CD14-positive monocyte (primary cell): Measurements from ENCODE around the gene CCNQ. TPM values are rescaled to one million over a fixed set of nuclear protein-coding genes. Genes with fewer than 3 reads are reported as not detected.

Experiments
- DNase-seq, 3 donors: peaks; one replicate each; pipeline ENCODE4 v3.0.0-alpha.2; 2011 to 2022
- H2AFZ ChIP-seq: 2 replicates; pipeline ENCODE4 v1.6.0; 2012; ENCODE audit warnings: mild to moderate bottlenecking, low read depth, low read length, inconsistent platforms; ENCODE audit not compliant: insufficient read depth, poor library complexity, severe bottlenecking
- H3K27ac ChIP-seq, 2 donors: 1 replicate in 1 of 2; 2 replicates in 1 of 2; pipeline ENCODE4 v1.5.1; 2012 to 2013; ENCODE audit warnings: low read length in 2 of 2, control low read depth in 1 of 2, inconsistent platforms in 1 of 2, low read depth in 1 of 2, mild to moderate bottlenecking in 1 of 2
- H3K27me3 ChIP-seq, 2 donors: one replicate each; pipeline versions ENCODE4 v1.6.0 to v1.6.1; 2011 to 2013; ENCODE audit warnings: low read length in 2 of 2; ENCODE audit not compliant: control insufficient read depth in 2 of 2, insufficient read depth in 2 of 2
- H3K36me3 ChIP-seq, 2 donors: replicated peaks in 1 of 2; 1 replicate in 1 of 2; 2 replicates in 1 of 2; pipeline versions ENCODE4 v1.5.1 to v1.6.1; 2012 to 2013; ENCODE audit warnings: low read length in 2 of 2, control low read depth in 1 of 2, inconsistent platforms in 1 of 2, mild to moderate bottlenecking in 1 of 2; ENCODE audit not compliant: insufficient read depth in 2 of 2, control insufficient read depth in 1 of 2
- H3K4me1 ChIP-seq, 2 donors: 1 replicate in 1 of 2; 2 replicates in 1 of 2; pipeline versions ENCODE4 v1.5.1 to v1.6.1; 2012 to 2013; ENCODE audit warnings: low read length in 2 of 2, control low read depth in 1 of 2, inconsistent platforms in 1 of 2, mild to moderate bottlenecking in 1 of 2, moderate library complexity in 1 of 2; ENCODE audit not compliant: insufficient read depth in 2 of 2, control insufficient read depth in 1 of 2
- H3K4me2 ChIP-seq: replicated peaks from 2 replicates; pipeline ENCODE3; 2012; ENCODE audit warnings: low read length, moderate library complexity, mild to moderate bottlenecking; ENCODE audit not compliant: poor library complexity, severe bottlenecking; ENCODE audit errors: extremely low read depth
- H3K4me3 ChIP-seq, 3 experiments: fragments of 200-600 bp in 1 of 3; sonication (generic) in 1 of 3; replicated peaks in 1 of 3; 1 replicate in 2 of 3; 2 replicates in 1 of 3; pipeline ENCODE4 v1.5.1; 2011 to 2013; ENCODE audit warnings: low read length in 3 of 3, mild to moderate bottlenecking in 3 of 3, control low read depth in 2 of 3, low read depth in 2 of 3, inconsistent platforms in 1 of 3, moderate library complexity in 1 of 3
- H3K79me2 ChIP-seq: 2 replicates; pipeline ENCODE4 v1.6.0; 2012; ENCODE audit warnings: mild to moderate bottlenecking, control low read depth, inconsistent platforms, low read length, moderate library complexity; ENCODE audit not compliant: insufficient read depth
- H3K9ac ChIP-seq: 2 replicates; pipeline ENCODE4 v1.6.0; 2017; ENCODE audit warnings: low read length, mild to moderate bottlenecking; ENCODE audit not compliant: insufficient read depth, poor library complexity, severe bottlenecking
- H3K9me3 ChIP-seq, 2 donors: replicated peaks in 1 of 2; 1 replicate in 1 of 2; 2 replicates in 1 of 2; pipeline versions ENCODE4 v1.5.1 to v1.6.1; 2012 to 2013; ENCODE audit warnings: low read length in 2 of 2, control low read depth in 1 of 2; ENCODE audit not compliant: control insufficient read depth in 1 of 2, insufficient read depth in 1 of 2
- H4K20me1 ChIP-seq: 2 replicates; pipeline ENCODE4 v1.6.0; 2012; ENCODE audit warnings: mild to moderate bottlenecking, low read length, control low read depth, moderate library complexity; ENCODE audit not compliant: insufficient read depth
- H3K27ac Mint-ChIP-seq, 7 donors: one replicate each; pipeline ENCODE4 v1.8.0; 2020; ENCODE audit warnings: mild to moderate bottlenecking in 7 of 7, mixed read lengths in 7 of 7, moderate library complexity in 6 of 7, inconsistent platforms in 2 of 7
- H3K27me3 Mint-ChIP-seq, 3 donors: one replicate each; pipeline ENCODE4 v1.8.0; 2021 to 2022; ENCODE audit warnings: low read depth in 3 of 3, mild to moderate bottlenecking in 3 of 3, mixed read lengths in 3 of 3, moderate library complexity in 3 of 3, inconsistent platforms in 1 of 3
- H3K36me3 Mint-ChIP-seq, 2 donors: one replicate each; pipeline ENCODE4 v1.8.0; 2020; ENCODE audit warnings: mixed read lengths in 2 of 2, inconsistent platforms in 1 of 2, mild to moderate bottlenecking in 1 of 2
- H3K4me1 Mint-ChIP-seq: one replicate; pipeline ENCODE4 v1.8.0; 2020; ENCODE audit warnings: mild to moderate bottlenecking, mixed read lengths
- H3K4me3 Mint-ChIP-seq, 2 donors: one replicate each; pipeline ENCODE4 v1.8.0; 2020; ENCODE audit warnings: mild to moderate bottlenecking in 2 of 2, mixed read lengths in 2 of 2, moderate library complexity in 1 of 2
- H3K9me3 Mint-ChIP-seq, 7 donors: one replicate each; pipeline ENCODE4 v1.8.0; 2020 to 2022; ENCODE audit warnings: mixed read lengths in 7 of 7, mild to moderate bottlenecking in 6 of 7, moderate library complexity in 6 of 7, inconsistent platforms in 2 of 7
- WGBS: methylation state at CpG from one replicate; pipeline ENCODE4 v1.1.5; 2013; ENCODE audit warnings: missing lambda C conversion rate; ENCODE audit not compliant: insufficient coverage; 5-methylcytosine and 5-hydroxymethylcytosine counted together
- intact Hi-C, 2 donors: fragments of 100-400 bp; cut with micrococcal nuclease; formaldehyde crosslinking; loops; one replicate each; pipeline versions ENCODE4 v1.15.0 to v1.15.1; 2023
- polyA plus RNA-seq, 3 donors: library from polyadenylated mRNA; depleted of rRNA in 1 of 3; unstranded in 2 of 3; stranded (reverse) in 1 of 3; fragments of 300-500 nt in 2 of 3; fragments of >200 nt in 1 of 3; fragmentation: Illumina TruSeq in 2 of 3; gene quantifications; 1 replicate in 2 of 3; 2 replicates in 1 of 3; pipeline ENCODE4 v1.2.3, GENCODE V29; 2012 to 2021
- TF ChIP-seq, protein P1 (sequence below): fragments of 200-600 bp; IDR thresholded peaks from one replicate; pipeline ENCODE4 v1.8.0; 2022; ENCODE audit warnings: antibody characterized with exemption, mild to moderate bottlenecking

CCNQ gene
- polyA plus RNA-seq, 3 donors: 21.8 to 35.6 (median 29.3) TPM

DNA sequence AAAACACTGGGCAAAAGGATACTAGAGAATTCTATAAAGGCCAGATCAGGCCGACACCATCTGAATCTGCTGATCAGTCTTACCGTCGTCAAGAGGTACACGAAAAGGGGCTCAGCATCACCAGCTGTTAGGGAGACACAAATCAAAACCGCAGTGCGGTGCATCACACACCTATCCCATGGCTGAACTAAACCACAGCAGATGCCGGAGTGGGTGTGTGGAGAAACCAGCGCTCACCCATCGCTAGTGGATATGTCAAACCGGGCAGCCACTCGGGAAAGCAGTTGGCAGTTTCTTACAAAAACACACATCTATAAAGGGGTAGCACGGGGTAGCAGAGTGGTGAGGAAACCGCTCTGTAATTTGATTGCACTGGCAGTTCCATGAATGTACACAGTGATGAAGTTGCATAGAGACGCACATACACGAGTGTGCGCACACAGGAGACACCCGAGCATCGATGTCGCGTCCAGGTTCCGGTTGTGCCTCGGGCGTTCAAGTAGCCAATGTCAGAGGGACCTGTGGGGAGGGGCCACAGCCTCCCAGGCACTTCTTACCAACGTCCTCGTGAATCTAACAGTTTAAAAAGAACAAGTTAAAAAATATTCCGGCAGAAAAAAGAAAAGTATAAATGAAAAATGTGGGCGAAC is 23.1 kb upstream of the CCNQ start:
- no peaks in the 10 kb centered on the region for H3K4me1 ChIP-seq
- H3K27ac ChIP-seq: no peak overlapping the region
- TF ChIP-seq, protein P1, sequence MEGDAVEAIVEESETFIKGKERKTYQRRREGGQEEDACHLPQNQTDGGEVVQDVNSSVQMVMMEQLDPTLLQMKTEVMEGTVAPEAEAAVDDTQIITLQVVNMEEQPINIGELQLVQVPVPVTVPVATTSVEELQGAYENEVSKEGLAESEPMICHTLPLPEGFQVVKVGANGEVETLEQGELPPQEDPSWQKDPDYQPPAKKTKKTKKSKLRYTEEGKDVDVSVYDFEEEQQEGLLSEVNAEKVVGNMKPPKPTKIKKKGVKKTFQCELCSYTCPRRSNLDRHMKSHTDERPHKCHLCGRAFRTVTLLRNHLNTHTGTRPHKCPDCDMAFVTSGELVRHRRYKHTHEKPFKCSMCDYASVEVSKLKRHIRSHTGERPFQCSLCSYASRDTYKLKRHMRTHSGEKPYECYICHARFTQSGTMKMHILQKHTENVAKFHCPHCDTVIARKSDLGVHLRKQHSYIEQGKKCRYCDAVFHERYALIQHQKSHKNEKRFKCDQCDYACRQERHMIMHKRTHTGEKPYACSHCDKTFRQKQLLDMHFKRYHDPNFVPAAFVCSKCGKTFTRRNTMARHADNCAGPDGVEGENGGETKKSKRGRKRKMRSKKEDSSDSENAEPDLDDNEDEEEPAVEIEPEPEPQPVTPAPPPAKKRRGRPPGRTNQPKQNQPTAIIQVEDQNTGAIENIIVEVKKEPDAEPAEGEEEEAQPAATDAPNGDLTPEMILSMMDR: no peak
- no CpG with 5 or more reads among the region's 27 CpGs for WGBS
- H3K4me2 ChIP-seq: no peak overlapping the region
- H4K20me1 ChIP-seq: no peaks in the 10 kb centered on the region
- H3K79me2 ChIP-seq: no peaks in the 10 kb centered on the region
- intact Hi-C loops: no loop called here
- no peak overlapping the region for H3K9ac ChIP-seq
- Mint-ChIP-seq H3K4me1 (no peaks in the 10 kb centered on the region), H3K36me3 (no peaks in the 10 kb centered on the region), H3K4me3 (no peak overlapping the region), H3K27ac (no peak overlapping the region), H3K9me3 (peaks cover 0 to 3% (median 0%) of the 10 kb centered on the region in 7 donors), H3K27me3 (peaks cover 5 to 18% (median 9%) of the 10 kb centered on the region in 3 donors)
- peaks cover 0 to 7% of the 10 kb centered on the region in 2 donors for H3K27me3 ChIP-seq
- H3K4me3 ChIP-seq: no peak overlapping the region
- no peak overlapping the region for H2AFZ ChIP-seq
- H3K9me3 ChIP-seq: no peaks in the 10 kb centered on the region
- no peak for DNase-seq
- no peaks in the 10 kb centered on the region for H3K36me3 ChIP-seq

DNA sequence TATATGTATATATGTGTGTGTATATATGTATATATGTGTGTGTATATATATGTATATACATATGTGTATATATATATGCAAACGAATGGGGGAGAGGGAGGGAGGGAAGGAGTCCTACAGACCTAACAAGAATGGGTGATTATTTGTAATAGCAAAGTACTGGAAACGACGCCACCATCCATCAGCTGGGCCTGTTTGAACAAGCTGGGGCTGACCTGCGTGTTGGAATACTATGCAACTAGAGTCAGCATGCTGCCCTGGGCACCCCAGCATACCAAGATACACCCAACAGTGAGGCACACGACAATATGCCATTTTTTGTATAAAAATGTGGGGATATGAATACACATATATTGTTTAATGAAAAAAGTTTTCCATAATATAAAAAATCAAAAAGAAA is 21.6 kb upstream of the CCNQ start:
- Histone ChIP-seq H3K9ac (no peak overlapping the region), H3K27ac (no peak overlapping the region), H4K20me1 (no peaks in the 10 kb centered on the region), H3K79me2 (no peaks in the 10 kb centered on the region), H3K27me3 (peaks cover 0 to 9% of the 10 kb centered on the region in 2 donors), H3K4me3 (no peak overlapping the region), H3K9me3 (no peaks in the 10 kb centered on the region), H3K36me3 (no peaks in the 10 kb centered on the region), H3K4me2 (no peak overlapping the region), H3K4me1 (no peaks in the 10 kb centered on the region), H2AFZ (no peak overlapping the region)
- TF ChIP-seq, protein P1: no peak
- no peak for DNase-seq
- intact Hi-C loops: no loop called here
- H3K27me3 Mint-ChIP-seq: peaks cover 6 to 20% (median 17%) of the 10 kb centered on the region in 3 donors
- no peaks in the 10 kb centered on the region for H3K36me3 Mint-ChIP-seq
- no peak overlapping the region for H3K4me3 Mint-ChIP-seq
- H3K4me1 Mint-ChIP-seq: no peaks in the 10 kb centered on the region
- peaks cover 0 to 3% (median 0%) of the 10 kb centered on the region in 7 donors for H3K9me3 Mint-ChIP-seq
- no peak overlapping the region for H3K27ac Mint-ChIP-seq
- WGBS: no CpG with 5 or more reads among the region's 5 CpGs
